T-helper 9 cell (primary cell): ENCODE data around the gene VWF.
"Not testable (repeated sequence)": the region's sequence is repeated elsewhere in the genome, so short reads cannot be mapped to it uniquely, and the experiment has no call there.

Experiments used
- DNase-seq: peaks from one replicate; pipeline ENCODE4 v3.0.0-alpha.2; 2020

VWF gene

GRCh38 chr12:6029401-6029800, 95.1 kb downstream of the VWF start:
- DNase-seq, result no peak

GRCh38 chr12:6026998-6027397, 97.5 kb downstream of the VWF start:
- no peak for DNase-seq

- DNase-seq, result not testable (repeated sequence)
These were observed 98.7 kb downstream of the VWF start for GRCh38 chr12:6025703-6026298.

- not testable (repeated sequence) for DNase-seq
These were observed 100.4 kb downstream of the VWF start for GRCh38 chr12:6024066-6024465.

- no peak for DNase-seq
These were observed 103.5 kb downstream of the VWF start for GRCh38 chr12:6020930-6021329.

- DNase-seq, result not testable (repeated sequence)
These were observed 104.0 kb downstream of the VWF start for GRCh38 chr12:6020511-6020910.

- DNase-seq, result not testable (repeated sequence)
These were observed 105.2 kb downstream of the VWF start for GRCh38 chr12:6019256-6019655.

- no peak for DNase-seq
These were observed 106.2 kb downstream of the VWF start for GRCh38 chr12:6018265-6018664.

- no peak for DNase-seq
These were observed 107.7 kb downstream of the VWF start for GRCh38 chr12:6016756-6017155.

GRCh38 chr12:6016004-6016403, 108.5 kb downstream of the VWF start:
- not testable (repeated sequence) for DNase-seq

GRCh38 chr12:6015271-6015670, 109.2 kb downstream of the VWF start:
- not testable (repeated sequence) for DNase-seq

GRCh38 chr12:6010631-6011350, 113.7 kb downstream of the VWF start:
- DNase-seq, result not testable (repeated sequence)

GRCh38 chr12:5997260-5997659, 127.2 kb downstream of the VWF start:
- no peak for DNase-seq

GRCh38 chr12:5996459-5996858, 128.0 kb downstream of the VWF start:
- no peak for DNase-seq

GRCh38 chr12:5989621-5990020, 134.8 kb downstream of the VWF start:
- no peak for DNase-seq

GRCh38 chr12:5988659-5989116, 135.8 kb downstream of the VWF start:
- peak; percentile 55 for DNase-seq

- DNase-seq, result no peak
These were observed 136.4 kb downstream of the VWF start for GRCh38 chr12:5988088-5988487.

- DNase-seq, result no peak
These were observed 136.9 kb downstream of the VWF start for GRCh38 chr12:5987573-5987972.

- no peak for DNase-seq
These were observed 139.0 kb downstream of the VWF start for GRCh38 chr12:5985471-5985870.

- DNase-seq, result no peak
These were observed 139.6 kb downstream of the VWF start for GRCh38 chr12:5984873-5985272.

- DNase-seq, result no peak
These were observed 142.4 kb downstream of the VWF start for GRCh38 chr12:5982106-5982505.

GRCh38 chr12:5977556-5977955, 146.9 kb downstream of the VWF start:
- no peak for DNase-seq

- no peak for DNase-seq
These were observed 147.8 kb downstream of the VWF start for GRCh38 chr12:5976711-5977110.

GRCh38 chr12:5976196-5976595, 148.3 kb downstream of the VWF start:
- no peak for DNase-seq
